ENCODE measurements around the gene MAP3K7CL.

DNA sequence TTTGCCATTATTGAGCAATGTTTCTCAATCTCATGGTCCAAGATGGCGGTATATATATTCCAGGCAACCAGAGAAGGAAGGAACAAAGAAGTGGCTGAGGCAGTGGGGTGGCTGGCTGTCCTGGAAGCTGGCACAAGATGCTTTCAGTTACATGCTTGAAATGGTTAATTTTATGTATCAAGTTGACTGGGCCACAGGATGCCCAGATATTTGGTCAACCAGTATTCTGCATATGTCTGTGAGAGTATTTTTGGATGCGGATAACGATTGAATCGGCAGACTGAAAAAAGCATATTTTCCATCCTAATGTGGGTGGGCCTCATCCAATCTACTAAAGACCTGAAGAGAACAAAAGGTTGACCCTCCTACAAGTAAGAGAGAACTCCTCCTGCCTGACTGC lies 55.2 kb downstream of the MAP3K7CL start:
- TF ChIP-seq SP1 (IDR thresholded peaks at IDR 0.05) (no peak), TAF1 (conservative IDR thresholded peaks at IDR 0.05) (no peak), YY1 (IDR thresholded peaks at IDR 0.05) (no peak)
- TF ChIP-seq, protein P1, sequence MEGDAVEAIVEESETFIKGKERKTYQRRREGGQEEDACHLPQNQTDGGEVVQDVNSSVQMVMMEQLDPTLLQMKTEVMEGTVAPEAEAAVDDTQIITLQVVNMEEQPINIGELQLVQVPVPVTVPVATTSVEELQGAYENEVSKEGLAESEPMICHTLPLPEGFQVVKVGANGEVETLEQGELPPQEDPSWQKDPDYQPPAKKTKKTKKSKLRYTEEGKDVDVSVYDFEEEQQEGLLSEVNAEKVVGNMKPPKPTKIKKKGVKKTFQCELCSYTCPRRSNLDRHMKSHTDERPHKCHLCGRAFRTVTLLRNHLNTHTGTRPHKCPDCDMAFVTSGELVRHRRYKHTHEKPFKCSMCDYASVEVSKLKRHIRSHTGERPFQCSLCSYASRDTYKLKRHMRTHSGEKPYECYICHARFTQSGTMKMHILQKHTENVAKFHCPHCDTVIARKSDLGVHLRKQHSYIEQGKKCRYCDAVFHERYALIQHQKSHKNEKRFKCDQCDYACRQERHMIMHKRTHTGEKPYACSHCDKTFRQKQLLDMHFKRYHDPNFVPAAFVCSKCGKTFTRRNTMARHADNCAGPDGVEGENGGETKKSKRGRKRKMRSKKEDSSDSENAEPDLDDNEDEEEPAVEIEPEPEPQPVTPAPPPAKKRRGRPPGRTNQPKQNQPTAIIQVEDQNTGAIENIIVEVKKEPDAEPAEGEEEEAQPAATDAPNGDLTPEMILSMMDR (IDR thresholded peaks at IDR 0.05; ENCODE audit: low read depth, low read length, missing input control): no peak
- TF ChIP-seq, protein P2, sequence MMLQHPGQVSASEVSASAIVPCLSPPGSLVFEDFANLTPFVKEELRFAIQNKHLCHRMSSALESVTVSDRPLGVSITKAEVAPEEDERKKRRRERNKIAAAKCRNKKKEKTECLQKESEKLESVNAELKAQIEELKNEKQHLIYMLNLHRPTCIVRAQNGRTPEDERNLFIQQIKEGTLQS (IDR thresholded peaks at IDR 0.05): no peak
